ENCODE data around the gene MUC20.
A peak's percentile ranks its signal among the peaks of the same experiment; 100 is the strongest.
"Not testable (repeated sequence)": the region's sequence is repeated elsewhere in the genome, so short reads cannot be mapped to it uniquely, and the experiment has no call there.

The MUC20 gene

GRCh38 chr3:195771646-195772300, 51.0 kb downstream of the MUC20 start:
- no peak for DNase-seq

- DNase-seq = no peak
These were observed 53.3 kb downstream of the MUC20 start for GRCh38 chr3:195773956-195774537.

GRCh38 chr3:195774917-195775316, 54.1 kb downstream of the MUC20 start:
- peak; percentile 26 for DNase-seq

- DNase-seq = no peak
These were observed 57.2 kb downstream of the MUC20 start for GRCh38 chr3:195777975-195778374.

- not testable (repeated sequence) for DNase-seq
These were observed 60.5 kb downstream of the MUC20 start for GRCh38 chr3:195781236-195781635.

All from OCI-M1 (cell line).